ENCODE measurements around the gene CLPX. TPM values are rescaled to one million over a fixed set of nuclear protein-coding genes. Genes with fewer than 3 reads are reported as not detected.
"Not testable (repeated sequence)": the region's sequence is repeated elsewhere in the genome, so short reads cannot be mapped to it uniquely, and the experiment has no call there.

Gene CLPX
- total RNA-seq, 1 experiment from 2014 or later, result 19.3 TPM

DNA sequence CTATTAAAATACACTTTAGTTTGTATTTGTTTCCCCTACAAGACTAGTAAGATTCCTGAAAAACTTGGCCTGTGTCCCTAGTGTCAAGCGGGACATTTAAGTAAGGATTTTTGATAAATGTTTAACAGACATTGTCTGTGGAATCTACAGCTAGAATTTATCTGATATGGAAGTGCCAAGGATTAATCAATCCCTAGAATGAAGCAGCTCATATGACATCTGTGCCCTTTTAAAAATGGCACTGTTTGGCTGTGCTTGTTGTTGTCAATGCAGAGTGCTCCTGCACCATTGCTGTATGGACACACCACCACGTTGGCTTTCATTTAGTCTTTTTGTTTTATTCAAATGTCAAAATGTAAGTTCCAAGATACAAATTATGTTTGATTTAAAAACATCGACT lies 37.2 kb downstream of the CLPX start:
- H3K9ac ChIP-seq (ENCODE audit: low read length), result no peak overlapping the region

GRCh38 chr15:65146438-65146837 lies 38.7 kb downstream of the CLPX start:
- no TSS peak for BruUV-seq (replicated peaks)

More for the DNA sequence above, 37.2 kb downstream of the CLPX start:
- no peaks in the 10 kb centered on the region for H3K9me2 ChIP-seq (replicated peaks; ENCODE audit: low read length)
- H3K4me2 ChIP-seq (ENCODE audit: low read length), result no peak overlapping the region
- POLR2A ChIA-PET (ENCODE audit: unreplicated experiment), result no interaction called here
- BruUV-seq (replicated peaks), result no TSS peak
- no peaks in the 10 kb centered on the region for H3F3A ChIP-seq (ENCODE audit: low read length, unreplicated experiment)
- H3K4me1 ChIP-seq (ENCODE audit: insufficient read depth, low read length), result no peaks in the 10 kb centered on the region
- H4K20me1 ChIP-seq (ENCODE audit: low read length), result no peaks in the 10 kb centered on the region
- H3K36me3 ChIP-seq (ENCODE audit: low read depth, low read length), result no peaks in the 10 kb centered on the region
- no peak overlapping the region for H2AFZ ChIP-seq (ENCODE audit: low read length)
- no peak for DNase-seq
- no peaks in the 10 kb centered on the region for H3K79me2 ChIP-seq (ENCODE audit: low read length)
- ATAC-seq, result no peak
- no peak overlapping the region for H3K27ac ChIP-seq (ENCODE audit: low read length)
- intact Hi-C loops (cut with micrococcal nuclease), result no loop called here
- H3K9me3 ChIP-seq (ENCODE audit: low read length), result no peaks in the 10 kb centered on the region
- no peak overlapping the region for H3K4me3 ChIP-seq (ENCODE audit: low read length)
- CTCF ChIA-PET, result no interaction called here
- no peak for TF ChIP-seq EZH2phosphoT487 (IDR thresholded peaks at IDR 0.05; ENCODE audit: borderline replicate concordance, low read length)
- no peak for TF ChIP-seq EZH2 (IDR thresholded peaks at IDR 0.05; ENCODE audit: low read length, unreplicated experiment)
- TF ChIP-seq CTCF (conservative IDR thresholded peaks at IDR 0.05; ENCODE audit: low read depth, low read length), result no peak
- no peaks in the 10 kb centered on the region for H3K27me3 ChIP-seq (ENCODE audit: low read length)

GRCh38 chr15:65138631-65139030 lies 46.5 kb downstream of the CLPX start:
- CTCF ChIA-PET; H3K27me3 ChIP-seq (ENCODE audit: low read length); intact Hi-C loops (cut with micrococcal nuclease); H3F3A ChIP-seq (ENCODE audit: low read length, unreplicated experiment); H3K27ac ChIP-seq (ENCODE audit: low read length); ATAC-seq; H3K9me2 ChIP-seq (replicated peaks; ENCODE audit: low read length); H4K20me1 ChIP-seq (ENCODE audit: low read length); BruUV-seq (replicated peaks); H3K4me3 ChIP-seq (ENCODE audit: low read length); H3K79me2 ChIP-seq (ENCODE audit: low read length); H3K4me2 ChIP-seq (ENCODE audit: low read length); DNase-seq; POLR2A ChIA-PET (ENCODE audit: unreplicated experiment); H3K9ac ChIP-seq (ENCODE audit: low read length); H2AFZ ChIP-seq (ENCODE audit: low read length); H3K4me1 ChIP-seq (ENCODE audit: insufficient read depth, low read length); H3K9me3 ChIP-seq (ENCODE audit: low read length); H3K36me3 ChIP-seq (ENCODE audit: low read depth, low read length): not testable (repeated sequence)

More at GRCh38 chr15:65146438-65146837, 38.7 kb downstream of the CLPX start:
- TF ChIP-seq CTCF (conservative IDR thresholded peaks at IDR 0.05; ENCODE audit: low read depth, low read length) (no peak), EZH2phosphoT487 (IDR thresholded peaks at IDR 0.05; ENCODE audit: borderline replicate concordance, low read length) (no peak), EZH2 (IDR thresholded peaks at IDR 0.05; ENCODE audit: low read length, unreplicated experiment) (no peak)
- ATAC-seq (no peak), DNase-seq (no peak)
- ChIA-PET POLR2A (ENCODE audit: unreplicated experiment) (no interaction called here), CTCF (no interaction called here)
- H3K9me3 ChIP-seq (ENCODE audit: low read length), result no peaks in the 10 kb centered on the region
- H2AFZ ChIP-seq (ENCODE audit: low read length), result no peak overlapping the region
- H3K9ac ChIP-seq (ENCODE audit: low read length), result no peak overlapping the region
- intact Hi-C loops (cut with micrococcal nuclease), result no loop called here
- no peaks in the 10 kb centered on the region for H3K9me2 ChIP-seq (replicated peaks; ENCODE audit: low read length)
- no peaks in the 10 kb centered on the region for H4K20me1 ChIP-seq (ENCODE audit: low read length)
- H3K4me2 ChIP-seq (ENCODE audit: low read length), result no peak overlapping the region
- no peak overlapping the region for H3K27ac ChIP-seq (ENCODE audit: low read length)
- no peaks in the 10 kb centered on the region for H3K4me1 ChIP-seq (ENCODE audit: insufficient read depth, low read length)
- H3K27me3 ChIP-seq (ENCODE audit: low read length), result no peaks in the 10 kb centered on the region
- no peaks in the 10 kb centered on the region for H3K79me2 ChIP-seq (ENCODE audit: low read length)
- H3F3A ChIP-seq (ENCODE audit: low read length, unreplicated experiment), result no peaks in the 10 kb centered on the region
- no peaks in the 10 kb centered on the region for H3K36me3 ChIP-seq (ENCODE audit: low read depth, low read length)
- no peak overlapping the region for H3K4me3 ChIP-seq (ENCODE audit: low read length)

- POLR2A ChIA-PET (ENCODE audit: unreplicated experiment); H3K79me2 ChIP-seq (ENCODE audit: low read length); H3K27ac ChIP-seq (ENCODE audit: low read length); H3K27me3 ChIP-seq (ENCODE audit: low read length); H3K36me3 ChIP-seq (ENCODE audit: low read depth, low read length); H3K4me1 ChIP-seq (ENCODE audit: insufficient read depth, low read length); H4K20me1 ChIP-seq (ENCODE audit: low read length); ATAC-seq; DNase-seq; H3K4me2 ChIP-seq (ENCODE audit: low read length); H3K4me3 ChIP-seq (ENCODE audit: low read length); H3K9ac ChIP-seq (ENCODE audit: low read length); CTCF ChIA-PET; H2AFZ ChIP-seq (ENCODE audit: low read length); H3F3A ChIP-seq (ENCODE audit: low read length, unreplicated experiment); intact Hi-C loops (cut with micrococcal nuclease); H3K9me3 ChIP-seq (ENCODE audit: low read length); H3K9me2 ChIP-seq (replicated peaks; ENCODE audit: low read length); BruUV-seq (replicated peaks): not testable (repeated sequence)
Measured at GRCh38 chr15:65137893-65138292, 47.2 kb downstream of the CLPX start.

GRCh38 chr15:65137089-65137488 lies 48.1 kb downstream of the CLPX start:
- H3K9ac ChIP-seq (ENCODE audit: low read length); H4K20me1 ChIP-seq (ENCODE audit: low read length); intact Hi-C loops (cut with micrococcal nuclease); H3K4me3 ChIP-seq (ENCODE audit: low read length); H3K27me3 ChIP-seq (ENCODE audit: low read length); H3K27ac ChIP-seq (ENCODE audit: low read length); DNase-seq; H3F3A ChIP-seq (ENCODE audit: low read length, unreplicated experiment); ATAC-seq; H3K9me3 ChIP-seq (ENCODE audit: low read length); H3K4me1 ChIP-seq (ENCODE audit: insufficient read depth, low read length); POLR2A ChIA-PET (ENCODE audit: unreplicated experiment); H3K9me2 ChIP-seq (replicated peaks; ENCODE audit: low read length); CTCF ChIA-PET; H3K4me2 ChIP-seq (ENCODE audit: low read length); H2AFZ ChIP-seq (ENCODE audit: low read length); H3K36me3 ChIP-seq (ENCODE audit: low read depth, low read length); H3K79me2 ChIP-seq (ENCODE audit: low read length); BruUV-seq (replicated peaks): not testable (repeated sequence)

All from PC-3 (cell line).